ENCODE data around the gene SLC25A21.

DNA sequence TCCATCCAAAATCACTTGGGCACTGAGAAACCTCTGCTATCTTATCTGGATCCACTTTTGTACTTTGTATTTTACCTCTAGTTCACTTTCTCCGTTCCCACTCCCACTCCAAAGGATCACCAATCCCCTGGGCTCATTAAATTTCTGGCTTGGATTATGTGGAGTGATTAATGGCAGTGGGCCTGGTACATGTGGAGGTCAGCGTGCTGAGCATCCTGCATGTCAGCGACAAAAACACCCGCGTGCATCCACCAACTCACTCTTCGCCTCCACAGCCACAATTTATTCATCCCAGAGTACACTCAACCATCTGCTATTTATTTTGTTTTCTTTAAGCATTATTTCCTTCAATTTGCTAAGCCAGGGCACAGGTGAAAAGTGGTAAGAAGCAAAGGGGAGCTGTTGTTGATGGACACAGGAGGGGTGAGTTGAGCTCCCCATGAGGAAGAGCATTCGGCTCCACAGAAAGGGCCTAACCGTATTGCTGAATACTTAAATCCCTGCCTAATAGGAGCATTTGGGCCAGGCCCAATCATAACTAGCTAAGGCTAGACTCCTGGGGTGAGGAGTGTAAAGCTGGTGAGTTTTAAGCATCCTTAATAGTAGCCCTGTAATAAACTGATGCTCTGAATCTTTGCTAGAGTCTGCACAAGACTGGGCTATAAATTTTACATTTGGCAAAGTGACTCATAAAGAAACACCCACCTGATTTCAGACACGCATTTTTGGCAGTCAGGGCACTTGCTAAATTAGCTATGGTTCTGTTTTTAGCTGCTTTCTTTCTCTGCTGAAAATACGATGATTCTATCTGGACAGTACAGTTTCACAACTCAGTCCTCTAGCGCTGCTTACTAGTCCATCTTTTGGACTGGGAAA is 137.8 kb downstream of the SLC25A21 start:
- TF ChIP-seq, protein P1, sequence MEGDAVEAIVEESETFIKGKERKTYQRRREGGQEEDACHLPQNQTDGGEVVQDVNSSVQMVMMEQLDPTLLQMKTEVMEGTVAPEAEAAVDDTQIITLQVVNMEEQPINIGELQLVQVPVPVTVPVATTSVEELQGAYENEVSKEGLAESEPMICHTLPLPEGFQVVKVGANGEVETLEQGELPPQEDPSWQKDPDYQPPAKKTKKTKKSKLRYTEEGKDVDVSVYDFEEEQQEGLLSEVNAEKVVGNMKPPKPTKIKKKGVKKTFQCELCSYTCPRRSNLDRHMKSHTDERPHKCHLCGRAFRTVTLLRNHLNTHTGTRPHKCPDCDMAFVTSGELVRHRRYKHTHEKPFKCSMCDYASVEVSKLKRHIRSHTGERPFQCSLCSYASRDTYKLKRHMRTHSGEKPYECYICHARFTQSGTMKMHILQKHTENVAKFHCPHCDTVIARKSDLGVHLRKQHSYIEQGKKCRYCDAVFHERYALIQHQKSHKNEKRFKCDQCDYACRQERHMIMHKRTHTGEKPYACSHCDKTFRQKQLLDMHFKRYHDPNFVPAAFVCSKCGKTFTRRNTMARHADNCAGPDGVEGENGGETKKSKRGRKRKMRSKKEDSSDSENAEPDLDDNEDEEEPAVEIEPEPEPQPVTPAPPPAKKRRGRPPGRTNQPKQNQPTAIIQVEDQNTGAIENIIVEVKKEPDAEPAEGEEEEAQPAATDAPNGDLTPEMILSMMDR (IDR thresholded peaks at IDR 0.05 in 2 of 3, conservative IDR thresholded peaks at IDR 0.05 in 1 of 3; ENCODE audit: control insufficient read depth in 2 of 3, extremely low read depth in 1 of 3, insufficient read depth in 1 of 3, low read depth in 3 of 3, low read length in 3 of 3) = no peak
- TF ChIP-seq CEBPB (IDR thresholded peaks at IDR 0.05; ENCODE audit: borderline replicate concordance in 1 of 2, low read depth in 2 of 2, low read length in 2 of 2) (no peak), SMARCA5 (IDR thresholded peaks at IDR 0.05) (no peak), TARDBP (IDR thresholded peaks at IDR 0.05; ENCODE audit: borderline replicate concordance) (no peak), ESRRA (IDR thresholded peaks at IDR 0.05; ENCODE audit: low read length) (no peak)

All from GM12878 (cell line).